K562 (cell line): ENCODE measurements around the gene NF1. TPM values are rescaled to one million over a fixed set of nuclear protein-coding genes. Genes with fewer than 3 reads are reported as not detected.

Experiments
- ATAC-seq: fragments of 200-7000 bp; cut with Tn5 transposase; 3 replicates; pipeline ENCODE4 v1.9.1; 2020; ENCODE audit warnings: moderate library complexity
- BruUV-seq: library from RNA; stranded (reverse); fragments of 400-500 nt; replicated peaks from 2 replicates; lab custom pipeline; 2021; lab: Mats Ljungman, UMichigan
- CTCF ChIA-PET: fragments of 300-600 bp; formaldehyde crosslinking; extraction: SDS; loops from one replicate; lab custom pipeline; 2021; ENCODE audit warnings: low intra/inter-chr PET ratio; lab: Yijun Ruan, JAX
- POLR2A ChIA-PET: fragments of 300-600, 350-650 bp; sonication (Branson Sonifier 250); formaldehyde crosslinking; extraction: SDS; loops from one replicate; lab custom pipeline; 2021; ENCODE audit warnings: antibody characterized with exemption, inconsistent platforms; lab: Yijun Ruan, JAX
- DNase-seq, 4 experiments: peaks; one replicate each; pipeline versions ENCODE4 v3.0.0 to v3.0.0-alpha.2; 2011 to 2018; ENCODE audit warnings: low spot score in 3 of 4, mixed read lengths in 3 of 4; ENCODE audit errors: extremely low read depth in 1 of 4
- FAIRE-seq: peaks from 2 replicates; lab custom pipeline; 2011; peaks lifted over from hg19 to GRCh38; lab: Jason Lieb, UNC
- H2AFZ ChIP-seq: 2 replicates; pipeline ENCODE4 v1.6.0; 2011; ENCODE audit warnings: low read depth, low read length, control low read depth, inconsistent platforms
- H3K27ac ChIP-seq: fragments of 200-600 bp; 3 replicates; pipeline ENCODE4 v1.8.0; 2011; ENCODE audit warnings: low read depth, mild to moderate bottlenecking, control low read depth, inconsistent platforms, low read length, moderate library complexity, mixed read lengths; ENCODE audit errors: extremely low read depth
- H3K27me3 ChIP-seq, 2 experiments: fragments of 300-600 bp in 1 of 2; 2 replicates in 1 of 2; 3 replicates in 1 of 2; pipeline versions ENCODE4 v1.6.0 to v1.8.0; 2011; ENCODE audit warnings: inconsistent platforms in 2 of 2, low read length in 2 of 2, mild to moderate bottlenecking in 1 of 2, mixed read lengths in 1 of 2, moderate library complexity in 1 of 2; ENCODE audit not compliant: control insufficient read depth in 2 of 2, insufficient read depth in 2 of 2
- H3K36me3 ChIP-seq: fragments of 300-600 bp; 3 replicates; pipeline ENCODE4 v1.8.0; 2011; ENCODE audit warnings: mild to moderate bottlenecking, low read length, inconsistent platforms; ENCODE audit not compliant: control insufficient read depth, insufficient read depth
- H3K4me1 ChIP-seq, 2 experiments: fragments of 200-600 bp in 1 of 2; replicated peaks in 1 of 2; 2 replicates in 1 of 2; 3 replicates in 1 of 2; pipeline versions ENCODE4 v1.5.1 to v1.8.0; 2011; ENCODE audit warnings: inconsistent platforms in 2 of 2, low read length in 2 of 2, mild to moderate bottlenecking in 1 of 2, mixed read lengths in 1 of 2, moderate library complexity in 1 of 2; ENCODE audit not compliant: control insufficient read depth in 2 of 2, insufficient read depth in 2 of 2
- H3K4me2 ChIP-seq: 2 replicates; pipeline ENCODE4 v1.6.1; 2011; ENCODE audit warnings: low read length, control low read depth, inconsistent platforms, mixed read lengths; ENCODE audit not compliant: insufficient read depth
- H3K4me3 ChIP-seq: fragments of 200-600 bp; sonication (generic), shearing (Covaris generic); 2 replicates; pipeline ENCODE4 v1.5.1; 2016; ENCODE audit warnings: control low read depth, inconsistent platforms
- H3K79me2 ChIP-seq: fragments of 200-600 bp; 3 replicates; pipeline ENCODE4 v1.8.0; 2011; ENCODE audit warnings: low read length, inconsistent platforms; ENCODE audit not compliant: control insufficient read depth, insufficient read depth
- H3K9ac ChIP-seq, 2 experiments: 2 replicates each; pipeline versions ENCODE4 v1.6.0 to v1.6.1; 2011; ENCODE audit warnings: low read depth in 2 of 2, low read length in 2 of 2, control low read depth in 1 of 2, inconsistent platforms in 1 of 2, mild to moderate bottlenecking in 1 of 2, mixed read lengths in 1 of 2; ENCODE audit not compliant: insufficient read depth in 1 of 2
- H3K9me1 ChIP-seq: one replicate; pipeline ENCODE4 v1.6.0; 2011; ENCODE audit warnings: inconsistent platforms, mild to moderate bottlenecking, low read length, moderate library complexity; ENCODE audit not compliant: control insufficient read depth, insufficient read depth
- H3K9me3 ChIP-seq: replicated peaks from 2 replicates; pipeline ENCODE4 v1.5.1; 2011; ENCODE audit warnings: low read depth, low read length, inconsistent platforms; ENCODE audit not compliant: control insufficient read depth, insufficient read depth
- H4K20me1 ChIP-seq: replicated peaks from 2 replicates; pipeline ENCODE4 v1.6.1; 2011; ENCODE audit warnings: low read length, inconsistent platforms, mixed read lengths; ENCODE audit not compliant: control insufficient read depth, insufficient read depth
- FOXJ3 ChIP-seq: sonication (generic); formaldehyde crosslinking; IDR thresholded peaks from 2 replicates; pipeline ENCODE4 v1.4.0; 2020; ENCODE audit warnings: mild to moderate bottlenecking, missing genetic modification reagents
- PKNOX1 ChIP-seq: fragments of 450-650 bp; IDR thresholded peaks from 2 replicates; pipeline ENCODE4 v1.6.1; 2016
- TBL1XR1 ChIP-seq, 2 experiments: IDR thresholded peaks; 2 replicates each; pipeline ENCODE4 v1.6.1; 2012; ENCODE audit warnings: improper control_type of control experiment in 2 of 2, low read length in 2 of 2, mild to moderate bottlenecking in 1 of 2
- TRIM24 ChIP-seq, 2 experiments: fragments of 450-650 bp; IDR thresholded peaks; 2 replicates each; pipeline ENCODE4 v1.6.1; 2016
- ZBTB8A ChIP-seq: fragments of 450-650 bp; IDR thresholded peaks from 2 replicates; pipeline ENCODE4 v1.6.1; 2018; ENCODE audit warnings: mild to moderate bottlenecking, moderate library complexity; ENCODE audit not compliant: partially characterized antibody
- ZNF121 ChIP-seq: sonication (generic); formaldehyde crosslinking; conservative IDR thresholded peaks from 2 replicates; pipeline ENCODE4 v1.8.0; 2022; ENCODE audit warnings: missing genetic modification reagents
- ZNF146 ChIP-seq: IDR thresholded peaks from one replicate; pipeline ENCODE4 v1.6.1; 2018; ENCODE audit warnings: missing compliant biosample characterization; ENCODE audit not compliant: unreplicated experiment
- ZNF830 ChIP-seq: fragments of 250-450 bp; sonication (Bioruptor Pico); IDR thresholded peaks from 2 replicates; pipeline ENCODE4 v1.5.0; 2021; ENCODE audit warnings: mild to moderate bottlenecking
- WGBS: fragments of 100-300 bp; shearing (Covaris generic); methylation state at CpG from one replicate; pipeline ENCODE4 v1.1.6; 2016; ENCODE audit warnings: low coverage, mixed read lengths; ENCODE audit not compliant: insufficient coverage; ENCODE audit errors: missing lambda C conversion rate; 5-methylcytosine and 5-hydroxymethylcytosine counted together
- in situ Hi-C: fragments of 300-500 bp; cut with MboI; formaldehyde crosslinking; loops from 4 replicates; pipeline ENCODE4 v1.15.0; 2018; ENCODE audit warnings: inconsistent platforms, mixed read lengths
- intact Hi-C: fragments of 100-400 bp; cut with micrococcal nuclease; formaldehyde crosslinking; loops from 2 replicates; pipeline ENCODE4 v1.14.2; 2022
- polyA plus RNA-seq, 8 experiments: library from polyadenylated mRNA; depleted of rRNA in 4 of 8; stranded (reverse) in 5 of 8; unstranded in 3 of 8; fragments of >200 nt; fragmentation: Nextera tagmentation in 2 of 8; fragmentation: Illumina TruSeq in 1 of 8; extraction: Ambion mirVana in 2 of 8; extraction: Trizol in 1 of 8; gene quantifications; 2 replicates each; pipeline versions ENCODE4 v1.2.1 to v1.2.3, GENCODE V29; 2011 to 2014; ENCODE audit warnings: inconsistent platforms in 1 of 8, missing spikeins in 1 of 8
- total RNA-seq, 7 experiments: library from RNA; depleted of rRNA in 6 of 7; stranded (reverse); fragments of >200 nt in 6 of 7; fragmentation: Illumina TruSeq in 2 of 7; extraction: Trizol in 2 of 7; gene quantifications; 2 replicates each; pipeline versions ENCODE4 v1.2.1 to v1.2.3, GENCODE V29; 2011 to 2021; ENCODE audit warnings: low replicate concordance in 1 of 7

Gene NF1
- total and polyA plus RNA-seq, 9 of the 15 experiments (the other 6 are each of a cell fraction or from before 2014, with no cell fraction given) = 3.4 to 41.9 (median 24.3) TPM

GRCh38 chr17:31250229-31250628, 155.5 kb downstream of the NF1 start (continued):
- TF ChIP-seq ZBTB8A = no peak
- TF ChIP-seq ZNF121 (CRISPR knock-in tag) = no peak
- no peak for TF ChIP-seq TBL1XR1 (IDR thresholded peaks at IDR 0.05; ENCODE audit: low read length in 2 of 2)
- no peak for TF ChIP-seq FOXJ3 (CRISPR knock-in tag)
- no peak for TF ChIP-seq ZNF830 (CRISPR knock-in tag)
- TF ChIP-seq, all 486 proteins: peak for 0

- POLR2A ChIA-PET = interaction anchor here (0.5 to 1.0 kb wide), 2 partner anchors 9 to 12 kb away, joined by 3 read pairs; no protein-coding TSS in a partner anchor
- H3K79me2 ChIP-seq = no peaks in the 10 kb centered on the region
- CTCF ChIA-PET = no interaction called here
These were observed 156.6 kb downstream of the NF1 start for GRCh38 chr17:31251105-31251969.

More at GRCh38 chr17:31251105-31251969, 156.6 kb downstream of the NF1 start:
- no TSS peak for BruUV-seq
- Histone ChIP-seq H3K4me2 (no peak overlapping the region), H3K9me1 (no peaks in the 10 kb centered on the region), H4K20me1 (no peaks in the 10 kb centered on the region), H3K9me3 (no peaks in the 10 kb centered on the region), H3K4me1 (no peaks in the 10 kb centered on the region), H3K4me3 (no peak overlapping the region), H3K27ac (no peak overlapping the region), H3K9ac (no peak overlapping the region), H3K27me3 (no peaks in the 10 kb centered on the region), H2AFZ (no peak overlapping the region), H3K36me3 (peaks cover 28% of the 10 kb centered on the region; the same call in 2 of the 3 replicates)
- DNase-seq (no peak), FAIRE-seq (no peak), ATAC-seq (no peak)
- 65% methylated on average over 1 of the region's 1 CpG for WGBS
- no peak for TF ChIP-seq PKNOX1
- TF ChIP-seq TRIM24 (IDR thresholded peaks at IDR 0.05) = no peak
- no peak for TF ChIP-seq ZNF146 (CRISPR knock-in tag)
- intact Hi-C loops (no loop called here), in situ Hi-C loops (no loop called here)
